H1 (cell line): ENCODE measurements around the gene LPP. TPM values are rescaled to one million over a fixed set of nuclear protein-coding genes. Genes with fewer than 3 reads are reported as not detected.

Experiments
- CTCF ChIA-PET: fragments of 300-600 bp; sonication (Branson Sonifier 250); formaldehyde crosslinking; loops from one replicate; lab custom pipeline; 2021; ENCODE audit not compliant: partially characterized antibody; lab: Charles Lee
- POLR2A ChIA-PET: fragments of 300-600 bp; sonication (Branson Sonifier 250); formaldehyde crosslinking; loops from one replicate; lab custom pipeline; 2021; ENCODE audit warnings: inconsistent platforms; ENCODE audit not compliant: partially characterized antibody; lab: Charles Lee
- DNase-seq, 2 experiments: peaks; one replicate each; pipeline versions ENCODE4 v3.0.0 to v3.0.0-alpha.2; 2010 to 2022; ENCODE audit warnings: low spot score in 2 of 2, low read depth in 1 of 2, mixed read lengths in 1 of 2
- FAIRE-seq: peaks from 2 replicates; lab custom pipeline; 2011; peaks lifted over from hg19 to GRCh38; lab: Jason Lieb, UNC
- H2AFZ ChIP-seq: 2 replicates; pipeline ENCODE4 v1.8.1; 2012; ENCODE audit warnings: low read length, inconsistent platforms
- H2AK5ac ChIP-seq: 2 replicates; pipeline ENCODE4 v1.6.1; 2013; ENCODE audit warnings: low read depth, low read length
- H2BK120ac ChIP-seq: replicated peaks from 2 replicates; pipeline ENCODE3; 2013; ENCODE audit warnings: low read depth, low read length, inconsistent platforms
- H2BK12ac ChIP-seq: 2 replicates; pipeline ENCODE4 v1.6.1; 2013; ENCODE audit warnings: low read depth, low read length
- H2BK15ac ChIP-seq: 2 replicates; pipeline ENCODE4 v1.6.1; 2013; ENCODE audit warnings: low read length
- H2BK20ac ChIP-seq: 2 replicates; pipeline ENCODE4 v1.6.1; 2013; ENCODE audit warnings: low read length
- H2BK5ac ChIP-seq: 2 replicates; pipeline ENCODE4 v1.6.1; 2013; ENCODE audit warnings: low read depth, low read length
- H3K14ac ChIP-seq: 2 replicates; pipeline ENCODE4 v1.6.1; 2013; ENCODE audit warnings: inconsistent platforms; ENCODE audit not compliant: insufficient read length
- H3K18ac ChIP-seq: 2 replicates; pipeline ENCODE4 v1.6.1; 2013; ENCODE audit warnings: low read length; ENCODE audit errors: extremely low read depth
- H3K23ac ChIP-seq: 2 replicates; pipeline ENCODE4 v1.6.1; 2013; ENCODE audit warnings: inconsistent platforms; ENCODE audit not compliant: insufficient read length
- H3K23me2 ChIP-seq: 2 replicates; pipeline ENCODE4 v1.6.1; 2013; ENCODE audit warnings: low read depth, low read length
- H3K27ac ChIP-seq: 2 replicates; pipeline ENCODE4 v1.6.1; 2011; ENCODE audit warnings: low read depth, low read length, inconsistent platforms
- H3K27me3 ChIP-seq, 4 experiments: replicated peaks in 1 of 4; 1 replicate in 1 of 4; 2 replicates in 3 of 4; pipeline versions ENCODE4 v1.6.1 to v1.8.1; 2011 to 2013; ENCODE audit warnings: low read length in 3 of 4, mild to moderate bottlenecking in 3 of 4, inconsistent platforms in 2 of 4, mixed read lengths in 2 of 4, moderate library complexity in 1 of 4; ENCODE audit not compliant: control insufficient read depth in 3 of 4, insufficient read depth in 3 of 4; ENCODE audit errors: extremely low read depth in 1 of 4
- H3K36me3 ChIP-seq, 4 experiments: 2 replicates each; pipeline versions ENCODE4 v1.6.1 to v1.8.1; 2011 to 2013; ENCODE audit warnings: mild to moderate bottlenecking in 4 of 4, low read length in 3 of 4, moderate library complexity in 2 of 4, control low read depth in 1 of 4, inconsistent platforms in 1 of 4; ENCODE audit not compliant: insufficient read depth in 4 of 4, control insufficient read depth in 2 of 4
- H3K4ac ChIP-seq: replicated peaks from 2 replicates; pipeline ENCODE3; 2013; ENCODE audit warnings: low read length, low read depth, mixed read lengths, inconsistent platforms; ENCODE audit not compliant: insufficient read length
- H3K4me1 ChIP-seq, 4 experiments: replicated peaks in 1 of 4; 1 replicate in 1 of 4; 2 replicates in 3 of 4; pipeline versions ENCODE4 v1.6.1 to v1.8.1; 2011 to 2013; ENCODE audit warnings: low read length in 3 of 4, inconsistent platforms in 2 of 4, mixed read lengths in 1 of 4; ENCODE audit not compliant: insufficient read depth in 4 of 4, control insufficient read depth in 3 of 4
- H3K4me2 ChIP-seq, 2 experiments: 2 replicates each; pipeline versions ENCODE4 v1.6.1 to v1.8.1; 2011 to 2013; ENCODE audit warnings: low read depth in 2 of 2, low read length in 2 of 2, control low read depth in 1 of 2, inconsistent platforms in 1 of 2, mild to moderate bottlenecking in 1 of 2; ENCODE audit not compliant: insufficient read depth in 1 of 2
- H3K4me3 ChIP-seq, 4 experiments: fragments of 200-600, 300-600 bp in 1 of 4; sonication (generic), shearing (Covaris generic), sonication (Bioruptor Twin) in 1 of 4; 2 replicates each; pipeline versions ENCODE4 v1.5.1 to v1.8.1; 2011 to 2016; ENCODE audit warnings: low read length in 4 of 4, low read depth in 3 of 4, control low read depth in 2 of 4, inconsistent platforms in 2 of 4, mild to moderate bottlenecking in 2 of 4, mixed read lengths in 1 of 4, moderate library complexity in 1 of 4; ENCODE audit not compliant: insufficient read depth in 2 of 4; ENCODE audit errors: extremely low read depth in 1 of 4
- H3K56ac ChIP-seq: replicated peaks from 2 replicates; pipeline ENCODE3; 2013; ENCODE audit warnings: low read depth, mild to moderate bottlenecking, mixed read lengths, low read length, inconsistent platforms; ENCODE audit not compliant: insufficient read length
- H3K79me1 ChIP-seq: 2 replicates; pipeline ENCODE4 v1.6.1; 2013; ENCODE audit warnings: low read depth, low read length, control low read depth
- H3K79me2 ChIP-seq, 2 experiments: 2 replicates each; pipeline versions ENCODE4 v1.6.1 to v1.8.1; 2012 to 2013; ENCODE audit warnings: low read length in 2 of 2, mild to moderate bottlenecking in 2 of 2, inconsistent platforms in 1 of 2; ENCODE audit not compliant: insufficient read depth in 2 of 2, control insufficient read depth in 1 of 2
- H3K9ac ChIP-seq, 4 experiments: replicated peaks in 1 of 4; 1 replicate in 1 of 4; 2 replicates in 3 of 4; pipeline versions ENCODE4 v1.6.1 to v1.8.1; 2011 to 2013; ENCODE audit warnings: low read depth in 3 of 4, low read length in 3 of 4, control low read depth in 2 of 4, mild to moderate bottlenecking in 2 of 4, moderate library complexity in 2 of 4, inconsistent platforms in 1 of 4; ENCODE audit errors: extremely low read depth in 1 of 4
- H3K9me3 ChIP-seq, 2 experiments: 2 replicates each; pipeline versions ENCODE4 v1.6.1 to v1.8.1; 2012 to 2013; ENCODE audit warnings: mild to moderate bottlenecking in 2 of 2, moderate library complexity in 2 of 2, control low read depth in 1 of 2, inconsistent platforms in 1 of 2, low read depth in 1 of 2, low read length in 1 of 2, mixed read lengths in 1 of 2; ENCODE audit not compliant: insufficient read depth in 2 of 2
- H4K20me1 ChIP-seq, 2 experiments: replicated peaks in 1 of 2; 2 replicates each; pipeline versions ENCODE3 to v1.8.1; 2011 to 2013; ENCODE audit warnings: inconsistent platforms in 2 of 2, low read length in 2 of 2, mild to moderate bottlenecking in 1 of 2; ENCODE audit not compliant: insufficient read depth in 2 of 2, control insufficient read depth in 1 of 2
- H4K5ac ChIP-seq: 2 replicates; pipeline ENCODE4 v1.6.1; 2013; ENCODE audit warnings: low read length, low read depth, mixed read lengths, inconsistent platforms; ENCODE audit not compliant: insufficient read length
- H4K8ac ChIP-seq: 2 replicates; pipeline ENCODE4 v1.8.0; 2013; ENCODE audit warnings: mild to moderate bottlenecking, moderate library complexity, low read length, inconsistent platforms; ENCODE audit not compliant: insufficient read depth; ENCODE audit errors: extremely low read depth
- H4K91ac ChIP-seq: replicated peaks from 2 replicates; pipeline ENCODE3; 2013; ENCODE audit warnings: low read length, mixed read lengths, inconsistent platforms; ENCODE audit not compliant: insufficient read length
- BACH1 ChIP-seq: IDR thresholded peaks from 2 replicates; pipeline ENCODE4 v1.6.1; 2012; ENCODE audit warnings: low read length, improper control_type of control experiment
- BRCA1 ChIP-seq: IDR thresholded peaks from 2 replicates; pipeline ENCODE4 v1.6.1; 2012; ENCODE audit warnings: low read depth, low read length, improper control_type of control experiment
- CBX5 ChIP-seq: fragments of 300-800, 300-1000 bp; sonication (generic); IDR thresholded peaks from 2 replicates; pipeline ENCODE4 v1.7.1; 2016; ENCODE audit warnings: antibody characterized with exemption, low read length, low read depth
- NANOG ChIP-seq: IDR thresholded peaks from 2 replicates; pipeline ENCODE4 v1.6.1; 2011; ENCODE audit warnings: low read length, low read depth, mild to moderate bottlenecking, inconsistent platforms; ENCODE audit not compliant: insufficient read depth, poor library complexity, severe bottlenecking
- SIRT6 ChIP-seq: IDR thresholded peaks from one replicate; pipeline ENCODE4 v1.7.1; 2012; ENCODE audit warnings: low read length, inconsistent platforms
- SP2 ChIP-seq: IDR thresholded peaks from 2 replicates; pipeline ENCODE4 v1.6.1; 2012; ENCODE audit warnings: mild to moderate bottlenecking, low read length, inconsistent platforms
- TAF1 ChIP-seq: IDR thresholded peaks from 2 replicates; pipeline ENCODE4 v1.6.1; 2011; ENCODE audit warnings: mild to moderate bottlenecking, low read depth, low read length
- WGBS, 2 experiments: shearing (Covaris generic) in 1 of 2; methylation state at CpG; one replicate each; pipeline versions ENCODE4 v1.1.6 to v1.1.7; 2013 to 2015; ENCODE audit warnings: low lambda C conversion rate in 2 of 2, mixed read lengths in 2 of 2, inconsistent platforms in 1 of 2, low coverage in 1 of 2, missing lambda C conversion rate in 1 of 2; ENCODE audit not compliant: insufficient replicate concordance in 2 of 2, insufficient coverage in 1 of 2, insufficient read length in 1 of 2; ENCODE audit errors: extremely low coverage in 1 of 2, missing lambda C conversion rate in 1 of 2; 5-methylcytosine and 5-hydroxymethylcytosine counted together
- polyA plus RNA-seq, 7 experiments: library from polyadenylated mRNA; depleted of rRNA in 3 of 7; stranded (reverse) in 5 of 7; unstranded in 2 of 7; fragments of >200 nt in 5 of 7; fragments of 200-250 nt in 2 of 7; gene quantifications; 1 replicate in 5 of 7; 2 replicates in 1 of 7; 4 replicates in 1 of 7; pipeline versions ENCODE4 v1.2.1 to v1.2.3, GENCODE V29; 2011 to 2013; ENCODE audit warnings: missing spikeins in 2 of 7, mixed read lengths in 2 of 7
- total RNA-seq: library from RNA; stranded (reverse); fragmentation: NEBNext Ultra II Directional; extraction: Animal tissue kit (Norgen Biotek cat#: 25700); gene quantifications from 2 replicates; pipeline ENCODE4 v1.2.1, GENCODE V29; 2021
- TF ChIP-seq, protein P1 (sequence below): IDR thresholded peaks from 2 replicates; pipeline ENCODE4 v1.6.1; 2012; ENCODE audit warnings: low read length, inconsistent platforms
- TF ChIP-seq, protein P2 (sequence below), 3 experiments: IDR thresholded peaks; 1 replicate in 2 of 3; 2 replicates in 1 of 3; pipeline versions ENCODE4 v1.5.1 to v1.6.1; 2011; ENCODE audit warnings: low read length in 3 of 3, mild to moderate bottlenecking in 3 of 3, inconsistent platforms in 2 of 3, low read depth in 1 of 3, moderate library complexity in 1 of 3; ENCODE audit not compliant: insufficient read depth in 1 of 3; ENCODE audit errors: control extremely low read depth in 1 of 3

The LPP gene
- total and polyA plus RNA-seq, 2 of the 8 experiments (the other 6 are each of a cell fraction or from before 2014, with no cell fraction given) = 10.0 to 53.3 TPM

DNA sequence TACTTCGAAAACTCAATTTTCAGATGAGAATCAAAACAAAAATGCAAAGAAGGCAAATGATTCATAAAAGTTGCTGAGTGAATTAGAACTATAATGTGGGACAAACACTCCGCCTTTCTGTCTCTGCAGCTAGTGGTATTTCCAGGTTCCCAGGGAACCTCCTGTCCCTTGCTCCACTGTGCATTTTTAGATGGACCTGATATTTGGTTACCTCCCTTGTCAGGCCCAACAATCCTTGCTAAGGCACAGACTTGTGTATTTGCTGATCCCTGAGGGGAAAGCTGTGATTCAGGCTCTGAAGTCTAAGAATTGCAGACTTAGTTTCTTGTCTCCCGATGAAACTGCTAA is 162.7 kb downstream of the LPP start:
- Histone ChIP-seq H3K23ac (no peak overlapping the region), H2AFZ (no peak overlapping the region), H3K4me2 (no peak overlapping the region), H2AK5ac (no peak overlapping the region), H4K8ac (no peak overlapping the region), H2BK15ac (0 out of 2 replicates have a peak overlapping the region, but pooled peaks have one; percentile 61), H3K27ac (no peak overlapping the region), H3K9me3 (no peaks in the 10 kb centered on the region), H3K56ac (no peak overlapping the region), H3K4ac (no peak overlapping the region), H2BK12ac (peak overlapping the region; percentile 50; the same call in 1 of the 2 replicates), H3K79me2 (no peaks in the 10 kb centered on the region), H3K4me1 (no peaks in the 10 kb centered on the region), H4K91ac (no peak overlapping the region), H3K14ac (no peak overlapping the region), H4K20me1 (peaks cover 0 to 1% of the 10 kb centered on the region in 2 experiments), H3K18ac (no peak overlapping the region), H3K9ac (no peak overlapping the region), H2BK5ac (no peak overlapping the region), H3K27me3 (no peaks in the 10 kb centered on the region), H4K5ac (no peak overlapping the region), H2BK20ac (no peak overlapping the region), H3K36me3 (no peaks in the 10 kb centered on the region), H3K4me3 (no peak overlapping the region), H2BK120ac (no peak overlapping the region), H3K23me2 (no peaks in the 10 kb centered on the region), H3K79me1 (no peaks in the 10 kb centered on the region)
- no peak for FAIRE-seq
- 67% methylated on average over 3 of the region's 3 CpGs; no CpG with 5 or more reads in 1 of the 2 experiments for WGBS, 2 experiments
- no peak for DNase-seq
- ChIA-PET POLR2A (interaction anchor here (0.8 to 1.8 kb wide), 2 partner anchors 12 to 14 kb away, joined by 3 read pairs; no protein-coding TSS in a partner anchor), CTCF (no interaction called here)
- no peak for TF ChIP-seq BACH1
- no peak for TF ChIP-seq CBX5
- no peak for TF ChIP-seq SIRT6
- TF ChIP-seq BRCA1 = no peak
- TF ChIP-seq, protein P1, sequence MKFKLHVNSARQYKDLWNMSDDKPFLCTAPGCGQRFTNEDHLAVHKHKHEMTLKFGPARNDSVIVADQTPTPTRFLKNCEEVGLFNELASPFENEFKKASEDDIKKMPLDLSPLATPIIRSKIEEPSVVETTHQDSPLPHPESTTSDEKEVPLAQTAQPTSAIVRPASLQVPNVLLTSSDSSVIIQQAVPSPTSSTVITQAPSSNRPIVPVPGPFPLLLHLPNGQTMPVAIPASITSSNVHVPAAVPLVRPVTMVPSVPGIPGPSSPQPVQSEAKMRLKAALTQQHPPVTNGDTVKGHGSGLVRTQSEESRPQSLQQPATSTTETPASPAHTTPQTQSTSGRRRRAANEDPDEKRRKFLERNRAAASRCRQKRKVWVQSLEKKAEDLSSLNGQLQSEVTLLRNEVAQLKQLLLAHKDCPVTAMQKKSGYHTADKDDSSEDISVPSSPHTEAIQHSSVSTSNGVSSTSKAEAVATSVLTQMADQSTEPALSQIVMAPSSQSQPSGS = no peak
- no peak for TF ChIP-seq NANOG
- TF ChIP-seq, protein P2, sequence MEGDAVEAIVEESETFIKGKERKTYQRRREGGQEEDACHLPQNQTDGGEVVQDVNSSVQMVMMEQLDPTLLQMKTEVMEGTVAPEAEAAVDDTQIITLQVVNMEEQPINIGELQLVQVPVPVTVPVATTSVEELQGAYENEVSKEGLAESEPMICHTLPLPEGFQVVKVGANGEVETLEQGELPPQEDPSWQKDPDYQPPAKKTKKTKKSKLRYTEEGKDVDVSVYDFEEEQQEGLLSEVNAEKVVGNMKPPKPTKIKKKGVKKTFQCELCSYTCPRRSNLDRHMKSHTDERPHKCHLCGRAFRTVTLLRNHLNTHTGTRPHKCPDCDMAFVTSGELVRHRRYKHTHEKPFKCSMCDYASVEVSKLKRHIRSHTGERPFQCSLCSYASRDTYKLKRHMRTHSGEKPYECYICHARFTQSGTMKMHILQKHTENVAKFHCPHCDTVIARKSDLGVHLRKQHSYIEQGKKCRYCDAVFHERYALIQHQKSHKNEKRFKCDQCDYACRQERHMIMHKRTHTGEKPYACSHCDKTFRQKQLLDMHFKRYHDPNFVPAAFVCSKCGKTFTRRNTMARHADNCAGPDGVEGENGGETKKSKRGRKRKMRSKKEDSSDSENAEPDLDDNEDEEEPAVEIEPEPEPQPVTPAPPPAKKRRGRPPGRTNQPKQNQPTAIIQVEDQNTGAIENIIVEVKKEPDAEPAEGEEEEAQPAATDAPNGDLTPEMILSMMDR (IDR thresholded peaks at IDR 0.05; ENCODE audit: control extremely low read depth in 1 of 3, insufficient read depth in 1 of 3, low read depth in 1 of 3, low read length in 3 of 3) = no peak
- TF ChIP-seq TAF1 = no peak
- no peak for TF ChIP-seq SP2
